Measurements from ENCODE around the gene AGAP3.

Gene AGAP3

DNA sequence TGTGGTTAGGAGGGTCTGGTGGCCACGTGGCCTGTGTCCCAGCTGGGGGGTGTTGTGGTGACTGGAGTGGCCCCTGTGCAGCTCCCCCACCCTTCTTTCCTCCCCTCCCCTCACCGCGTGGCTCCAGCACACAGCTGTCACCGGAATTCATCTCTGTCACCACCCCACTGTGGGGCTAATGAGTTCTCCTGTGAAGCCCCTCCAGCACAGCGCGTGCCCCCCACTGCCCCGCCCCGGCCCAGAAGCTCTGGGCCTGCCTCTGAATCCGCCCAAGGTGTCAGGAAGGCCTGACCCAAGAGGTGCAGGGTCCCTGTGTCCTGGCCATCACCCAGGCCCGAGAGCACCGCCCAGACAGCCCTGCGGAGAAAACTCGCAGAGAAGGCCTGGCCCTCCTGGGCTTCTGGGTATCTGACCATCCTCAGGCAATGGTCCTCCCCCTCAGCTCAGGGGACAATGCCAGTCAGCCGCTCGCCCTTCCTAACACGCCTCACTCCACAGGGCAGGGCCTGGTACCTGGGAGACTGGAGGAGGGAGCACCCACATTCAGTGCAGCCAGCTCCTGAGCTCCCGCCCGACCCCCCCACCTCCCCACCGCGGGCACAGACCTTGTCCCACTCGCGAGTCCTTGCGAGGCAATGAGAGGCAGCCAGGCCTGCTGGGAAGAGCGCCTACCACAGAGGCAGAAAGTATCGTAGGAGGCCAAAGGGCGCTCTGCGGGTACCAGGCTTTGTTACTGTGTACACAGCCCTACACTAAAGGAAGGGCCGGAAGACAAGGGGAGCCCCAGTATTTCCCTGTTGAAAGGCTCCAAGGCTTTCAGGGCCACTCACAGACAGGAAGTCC is 43.1 kb downstream of the AGAP3 start:
- H3K4me1 ChIP-seq (ENCODE audit: low read length) = no peaks in the 10 kb centered on the region
- no peak overlapping the region for H3K9ac ChIP-seq (ENCODE audit: low read length)
- no peaks in the 10 kb centered on the region for H3K79me2 ChIP-seq (ENCODE audit: low read length)
- H2AFZ ChIP-seq (ENCODE audit: low read depth, low read length) = no peak overlapping the region
- TF ChIP-seq, protein P1, sequence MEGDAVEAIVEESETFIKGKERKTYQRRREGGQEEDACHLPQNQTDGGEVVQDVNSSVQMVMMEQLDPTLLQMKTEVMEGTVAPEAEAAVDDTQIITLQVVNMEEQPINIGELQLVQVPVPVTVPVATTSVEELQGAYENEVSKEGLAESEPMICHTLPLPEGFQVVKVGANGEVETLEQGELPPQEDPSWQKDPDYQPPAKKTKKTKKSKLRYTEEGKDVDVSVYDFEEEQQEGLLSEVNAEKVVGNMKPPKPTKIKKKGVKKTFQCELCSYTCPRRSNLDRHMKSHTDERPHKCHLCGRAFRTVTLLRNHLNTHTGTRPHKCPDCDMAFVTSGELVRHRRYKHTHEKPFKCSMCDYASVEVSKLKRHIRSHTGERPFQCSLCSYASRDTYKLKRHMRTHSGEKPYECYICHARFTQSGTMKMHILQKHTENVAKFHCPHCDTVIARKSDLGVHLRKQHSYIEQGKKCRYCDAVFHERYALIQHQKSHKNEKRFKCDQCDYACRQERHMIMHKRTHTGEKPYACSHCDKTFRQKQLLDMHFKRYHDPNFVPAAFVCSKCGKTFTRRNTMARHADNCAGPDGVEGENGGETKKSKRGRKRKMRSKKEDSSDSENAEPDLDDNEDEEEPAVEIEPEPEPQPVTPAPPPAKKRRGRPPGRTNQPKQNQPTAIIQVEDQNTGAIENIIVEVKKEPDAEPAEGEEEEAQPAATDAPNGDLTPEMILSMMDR (IDR thresholded peaks at IDR 0.05; ENCODE audit: low read depth, low read length) = no peak
- TF ChIP-seq EZH2phosphoT487 (IDR thresholded peaks at IDR 0.05; ENCODE audit: low read depth) = no peak
- H3K9me3 ChIP-seq (ENCODE audit: insufficient read depth, low read length) = no peaks in the 10 kb centered on the region
- H3K27me3 ChIP-seq (ENCODE audit: low read depth, low read length) = no peaks in the 10 kb centered on the region
- no peak overlapping the region for H3K27ac ChIP-seq (ENCODE audit: low read length)
- H4K20me1 ChIP-seq (ENCODE audit: insufficient read depth, low read length) = peaks cover 9% of the 10 kb centered on the region
- H3K36me3 ChIP-seq (replicated peaks; ENCODE audit: low read depth, low read length) = no peaks in the 10 kb centered on the region
- no peak overlapping the region for H3K4me3 ChIP-seq (ENCODE audit: low read length)
- H3K4me2 ChIP-seq (ENCODE audit: low read length) = no peak overlapping the region

DNA sequence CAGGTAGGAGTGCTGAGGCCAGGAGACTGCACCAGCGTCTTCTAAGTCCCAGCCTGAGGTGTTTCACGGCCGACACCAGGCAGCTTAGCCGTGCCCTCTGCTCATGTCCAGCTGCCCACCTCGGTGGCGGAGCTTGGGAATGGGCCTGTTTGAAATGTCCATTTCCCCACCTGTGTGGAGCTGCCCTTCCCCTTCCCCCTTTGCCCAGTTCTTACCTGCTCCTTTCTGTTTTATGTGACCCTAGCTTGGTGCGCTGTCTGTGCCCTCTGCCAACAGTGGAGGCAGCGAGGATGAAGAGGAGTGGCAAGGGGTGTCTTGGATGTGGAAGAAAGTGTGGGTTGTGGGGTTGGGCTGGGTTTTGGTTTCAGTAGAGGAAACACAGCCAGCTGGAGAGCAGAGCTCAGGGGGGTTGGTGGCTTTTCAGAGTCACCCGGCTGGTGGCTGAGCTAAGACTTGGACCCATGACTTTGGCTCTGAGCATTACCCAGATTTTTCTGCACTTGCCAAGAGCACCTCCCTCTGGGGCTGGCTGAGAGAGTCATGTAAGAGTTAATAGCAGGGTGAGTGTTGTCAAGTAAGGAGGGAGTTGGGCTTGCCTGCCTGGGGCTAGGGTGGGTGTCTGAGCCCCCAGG is 43.8 kb downstream of the AGAP3 start:
- Histone ChIP-seq H3K4me2 (ENCODE audit: low read length) (no peak overlapping the region), H2AFZ (ENCODE audit: low read depth, low read length) (no peak overlapping the region), H4K20me1 (ENCODE audit: insufficient read depth, low read length) (peaks cover 4% of the 10 kb centered on the region; the same call in 1 of the 2 replicates), H3K79me2 (ENCODE audit: low read length) (no peaks in the 10 kb centered on the region), H3K4me1 (ENCODE audit: low read length) (no peaks in the 10 kb centered on the region), H3K36me3 (replicated peaks; ENCODE audit: low read depth, low read length) (no peaks in the 10 kb centered on the region), H3K27ac (ENCODE audit: low read length) (no peak overlapping the region), H3K9me3 (ENCODE audit: insufficient read depth, low read length) (no peaks in the 10 kb centered on the region), H3K9ac (ENCODE audit: low read length) (no peak overlapping the region), H3K4me3 (ENCODE audit: low read length) (no peak overlapping the region), H3K27me3 (ENCODE audit: low read depth, low read length) (no peaks in the 10 kb centered on the region)
- no peak for TF ChIP-seq EZH2phosphoT487 (IDR thresholded peaks at IDR 0.05; ENCODE audit: low read depth)
- TF ChIP-seq, protein P1 (IDR thresholded peaks at IDR 0.05; ENCODE audit: low read depth, low read length) = no peak

DNA sequence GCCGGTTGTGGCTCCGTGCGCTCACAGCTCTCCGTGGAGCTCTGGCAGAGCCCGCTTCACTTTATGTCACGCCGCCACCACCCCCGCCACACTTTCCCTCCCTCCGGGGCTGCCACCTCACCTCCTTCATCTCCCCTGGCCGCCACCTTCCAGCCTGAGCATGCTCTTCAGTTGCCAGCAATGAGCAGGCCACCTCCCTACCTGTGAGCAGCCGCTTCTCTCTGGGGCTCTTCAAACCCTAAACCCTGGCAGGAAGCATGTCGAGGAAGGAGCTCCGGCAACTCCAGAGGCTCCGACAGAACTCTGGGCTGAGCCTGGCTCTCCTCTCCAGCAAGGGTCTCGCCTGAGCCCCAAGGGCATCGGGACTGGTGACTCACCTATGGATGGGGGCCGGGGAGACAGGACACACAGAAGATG is 44.5 kb downstream of the AGAP3 start:
- Histone ChIP-seq H3K36me3 (replicated peaks; ENCODE audit: low read depth, low read length) (no peaks in the 10 kb centered on the region), H4K20me1 (ENCODE audit: insufficient read depth, low read length) (peaks cover 4% of the 10 kb centered on the region; the same call in 1 of the 2 replicates), H3K4me2 (ENCODE audit: low read length) (no peak overlapping the region), H3K27me3 (ENCODE audit: low read depth, low read length) (no peaks in the 10 kb centered on the region), H3K27ac (ENCODE audit: low read length) (no peak overlapping the region), H3K4me3 (ENCODE audit: low read length) (no peak overlapping the region), H3K9me3 (ENCODE audit: insufficient read depth, low read length) (no peaks in the 10 kb centered on the region), H3K4me1 (ENCODE audit: low read length) (no peaks in the 10 kb centered on the region), H3K9ac (ENCODE audit: low read length) (no peak overlapping the region), H3K79me2 (ENCODE audit: low read length) (no peaks in the 10 kb centered on the region), H2AFZ (ENCODE audit: low read depth, low read length) (no peak overlapping the region)
- TF ChIP-seq, protein P1 (IDR thresholded peaks at IDR 0.05; ENCODE audit: low read depth, low read length) = no peak
- TF ChIP-seq EZH2phosphoT487 (IDR thresholded peaks at IDR 0.05; ENCODE audit: low read depth) = no peak

DNA sequence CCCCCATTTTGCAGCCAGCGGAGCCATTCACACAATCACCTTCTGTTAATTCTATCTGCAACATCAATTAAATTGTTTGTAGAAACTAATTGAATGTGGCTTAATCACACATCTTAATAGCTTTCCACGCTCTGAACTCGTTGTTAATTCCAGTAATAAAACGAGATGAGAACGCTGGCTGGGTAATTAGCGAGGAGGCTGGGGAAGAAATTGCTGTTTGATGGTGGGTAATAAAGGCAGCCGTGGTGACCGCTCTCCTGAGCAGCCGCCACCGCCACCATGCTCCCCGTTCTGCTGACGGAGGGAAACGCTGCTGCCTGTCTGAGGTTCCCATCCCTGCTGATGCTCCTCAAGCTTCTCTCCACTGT is 44.9 kb downstream of the AGAP3 start:
- H3K9ac ChIP-seq (ENCODE audit: low read length) = no peak overlapping the region

More for the DNA sequence above, 44.9 kb downstream of the AGAP3 start:
- no peaks in the 10 kb centered on the region for H3K79me2 ChIP-seq (ENCODE audit: low read length)
- no peaks in the 10 kb centered on the region for H3K36me3 ChIP-seq (replicated peaks; ENCODE audit: low read depth, low read length)
- no peaks in the 10 kb centered on the region for H3K4me1 ChIP-seq (ENCODE audit: low read length)
- no peak overlapping the region for H3K4me2 ChIP-seq (ENCODE audit: low read length)
- no peaks in the 10 kb centered on the region for H3K27me3 ChIP-seq (ENCODE audit: low read depth, low read length)
- TF ChIP-seq EZH2phosphoT487 (IDR thresholded peaks at IDR 0.05; ENCODE audit: low read depth) = no peak
- TF ChIP-seq, protein P1 (IDR thresholded peaks at IDR 0.05; ENCODE audit: low read depth, low read length) = no peak
- H3K9me3 ChIP-seq (ENCODE audit: insufficient read depth, low read length) = no peaks in the 10 kb centered on the region
- no peak overlapping the region for H3K27ac ChIP-seq (ENCODE audit: low read length)
- no peak overlapping the region for H3K4me3 ChIP-seq (ENCODE audit: low read length)
- peaks cover 4% of the 10 kb centered on the region; the same call in 1 of the 2 replicates for H4K20me1 ChIP-seq (ENCODE audit: insufficient read depth, low read length)
- no peak overlapping the region for H2AFZ ChIP-seq (ENCODE audit: low read depth, low read length)

Measured in OCI-LY3 (cell line).